Activated CD8-positive, alpha-beta memory T cell treated with anti-CD3 and anti-CD28 coated beads for 1 hour (primary cell): ENCODE results near the gene LZTR1.

ENCODE experiments used
- DNase-seq, 2 donors: peaks; one replicate each; pipeline ENCODE4 v3.0.0-alpha.2; 2020; ENCODE audit warnings: low read depth in 1 of 2; ENCODE audit errors: extremely low read depth in 1 of 2

Gene LZTR1

GRCh38 chr22:21012446-21013407, 30.6 kb downstream of the LZTR1 start:
- no peak for DNase-seq

GRCh38 chr22:21013657-21014201, 31.6 kb downstream of the LZTR1 start:
- no peak for DNase-seq

DNA sequence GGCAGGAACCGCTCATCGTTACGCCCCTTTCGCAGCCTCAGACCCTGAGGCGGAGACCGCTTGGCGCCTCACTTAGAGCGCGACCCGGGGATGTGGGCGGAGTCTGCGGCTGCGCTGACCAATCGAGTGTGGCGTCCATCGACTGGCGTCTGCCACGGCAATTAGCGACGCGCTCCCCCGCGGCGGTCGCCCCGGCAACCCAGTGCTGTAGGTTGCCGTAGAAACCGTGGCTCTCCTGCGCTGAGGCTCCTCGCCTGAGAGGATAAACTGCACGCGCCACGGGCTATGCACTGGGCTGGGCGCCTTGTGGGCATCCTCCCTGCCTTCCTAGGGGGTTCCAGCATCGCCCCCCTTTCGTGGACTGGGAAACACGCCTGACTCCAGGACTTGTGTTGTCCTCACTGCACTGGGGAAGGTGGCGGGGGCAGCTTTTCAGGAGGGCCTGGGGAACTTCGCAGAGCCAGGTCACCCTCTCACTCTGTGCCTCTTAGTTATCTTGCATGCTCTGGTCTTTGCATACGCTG, 32.2 kb downstream of the LZTR1 start:
- DNase-seq: peak; percentile 62 to 73

DNA sequence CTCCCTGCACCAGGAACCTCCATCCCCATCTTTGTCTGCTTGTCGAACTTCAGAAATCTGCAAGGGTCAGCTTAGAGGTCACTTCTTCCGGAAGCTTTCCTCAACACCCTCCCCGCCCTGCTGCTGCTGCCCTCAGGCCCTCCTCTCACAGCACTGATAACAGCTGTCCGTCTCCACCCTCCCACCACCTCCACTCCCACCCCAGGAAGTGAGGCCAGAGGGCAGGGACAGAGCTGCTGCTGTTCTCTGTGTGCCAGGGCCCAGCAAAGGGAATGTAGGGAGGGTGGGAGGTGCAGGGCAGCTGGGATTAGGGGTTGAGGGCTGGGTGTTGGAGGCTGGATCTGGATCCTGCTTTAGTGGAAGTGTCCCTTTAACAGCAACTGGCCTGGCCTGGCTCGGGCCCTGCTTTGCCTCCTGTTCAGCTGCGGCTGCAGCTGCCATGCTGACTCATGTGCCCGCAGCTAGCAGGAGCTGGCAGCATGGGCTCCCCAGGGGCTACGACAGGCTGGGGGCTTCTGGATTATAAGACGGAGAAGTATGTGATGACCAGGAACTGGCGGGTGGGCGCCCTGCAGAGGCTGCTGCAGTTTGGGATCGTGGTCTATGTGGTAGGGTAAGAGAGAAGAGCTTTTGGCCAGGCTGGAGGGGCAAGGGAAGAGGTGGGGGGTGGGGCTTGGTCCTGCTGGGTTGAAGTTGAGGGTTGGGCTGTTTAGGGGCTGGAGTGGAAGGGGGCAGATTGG, 32.8 kb downstream of the LZTR1 start, which contains the start of gene P2RX6:
Gene P2RX6, plus strand, starts transcription at position 440 of the 740 bp plus-strand sequence. Its CDS starts 10 bp downstream, at position 450.
- DNase-seq: no peak

DNA sequence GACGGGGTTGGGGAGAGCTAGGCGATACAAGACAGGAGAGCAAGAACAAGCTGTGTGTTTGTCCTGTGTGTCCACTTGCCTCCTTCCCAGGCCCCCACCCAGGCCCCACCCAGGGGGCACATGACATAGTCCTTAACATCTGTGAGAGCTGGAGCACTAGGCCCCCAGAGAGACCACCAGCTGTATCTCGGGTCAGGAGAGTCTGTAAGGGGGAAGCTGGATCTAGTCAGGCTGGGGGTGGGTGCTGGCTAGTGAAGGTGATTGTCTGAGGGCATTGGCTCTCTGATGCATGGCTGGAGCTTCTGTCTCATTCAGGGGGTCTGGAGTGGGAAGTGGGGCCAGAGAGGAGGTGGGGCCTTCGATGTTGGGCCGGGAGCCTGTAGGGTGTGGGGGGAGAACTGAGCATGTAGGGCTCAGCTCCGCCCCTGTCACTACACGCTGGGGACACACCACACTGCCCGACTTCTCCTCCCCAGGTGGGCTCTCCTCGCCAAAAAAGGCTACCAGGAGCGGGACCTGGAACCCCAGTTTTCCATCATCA, 33.4 kb downstream of the LZTR1 start:
- DNase-seq: no peak

GRCh38 chr22:21016644-21017420, 34.7 kb downstream of the LZTR1 start:
- no peak for DNase-seq

DNA sequence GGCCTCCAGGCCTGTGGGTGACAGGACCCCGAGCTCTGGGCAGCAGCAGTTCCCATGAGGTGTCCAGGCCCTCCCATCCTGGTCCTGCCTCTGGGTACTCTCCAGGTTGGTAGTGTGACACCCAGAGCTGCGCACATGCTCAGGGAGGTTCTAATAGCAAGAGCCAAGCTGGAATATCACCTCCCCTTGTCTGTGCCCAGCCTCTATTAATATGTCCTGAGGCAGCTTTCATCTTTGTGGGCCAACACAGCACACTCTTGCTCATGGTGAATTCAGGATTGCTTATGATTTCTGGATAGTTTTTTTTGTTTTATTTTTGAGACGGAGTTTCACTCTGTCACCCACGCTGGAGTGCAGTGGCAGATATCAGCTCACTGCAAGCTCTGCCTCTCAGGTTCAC, 36.2 kb downstream of the LZTR1 start:
- DNase-seq: no peak

DNA sequence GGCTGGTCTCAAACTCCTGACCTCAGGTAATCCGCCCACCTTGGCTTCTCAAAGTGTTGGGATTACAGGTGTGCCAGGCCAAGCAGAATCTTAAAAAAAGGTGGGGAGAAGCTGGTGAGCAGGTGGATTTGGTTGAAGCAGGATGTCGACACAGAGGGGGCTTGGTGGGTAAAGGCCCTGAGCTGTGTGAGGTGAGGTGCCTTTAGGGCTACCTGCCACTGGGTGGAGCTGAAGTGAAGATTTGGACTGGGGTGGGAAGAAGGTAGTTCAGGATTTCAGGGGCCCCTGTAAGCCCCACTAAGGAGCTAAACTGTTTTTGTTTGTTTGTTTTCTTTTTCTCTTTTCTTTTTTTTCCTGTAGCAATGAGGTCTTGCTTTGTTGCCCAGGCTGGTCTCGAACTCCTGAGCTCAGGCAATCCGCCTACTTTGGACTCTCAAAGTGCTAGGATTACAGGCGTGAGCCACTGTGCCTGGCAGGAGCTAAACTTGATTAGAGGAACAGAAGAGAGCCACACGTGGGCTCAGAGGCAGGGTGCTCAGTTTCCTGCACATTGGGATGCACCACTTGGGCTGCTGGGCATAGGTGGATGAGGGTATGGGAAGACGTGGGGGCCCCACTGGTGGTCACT, 38.8 kb downstream of the LZTR1 start:
- no peak for DNase-seq

DNA sequence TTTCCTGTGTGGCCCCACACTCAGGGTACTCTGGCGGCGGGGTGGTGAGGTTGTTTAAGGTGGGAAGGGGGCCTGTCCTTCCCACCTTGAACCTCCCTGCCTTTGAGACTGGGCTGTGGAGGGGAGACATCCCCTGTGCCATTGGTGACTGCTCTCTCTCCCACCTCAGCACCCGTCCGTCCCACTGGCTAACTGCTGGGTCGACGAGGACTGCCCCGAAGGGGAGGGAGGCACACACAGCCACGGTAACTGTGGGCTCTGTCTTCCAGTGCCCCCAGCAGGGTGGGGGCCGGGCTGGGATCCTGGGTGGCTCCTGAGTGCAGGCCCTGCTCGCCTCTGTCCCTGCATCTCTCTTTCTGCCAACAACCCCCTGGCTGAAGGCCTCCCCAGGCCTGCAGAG, 40.4 kb downstream of the LZTR1 start:
- DNase-seq: no peak

DNA sequence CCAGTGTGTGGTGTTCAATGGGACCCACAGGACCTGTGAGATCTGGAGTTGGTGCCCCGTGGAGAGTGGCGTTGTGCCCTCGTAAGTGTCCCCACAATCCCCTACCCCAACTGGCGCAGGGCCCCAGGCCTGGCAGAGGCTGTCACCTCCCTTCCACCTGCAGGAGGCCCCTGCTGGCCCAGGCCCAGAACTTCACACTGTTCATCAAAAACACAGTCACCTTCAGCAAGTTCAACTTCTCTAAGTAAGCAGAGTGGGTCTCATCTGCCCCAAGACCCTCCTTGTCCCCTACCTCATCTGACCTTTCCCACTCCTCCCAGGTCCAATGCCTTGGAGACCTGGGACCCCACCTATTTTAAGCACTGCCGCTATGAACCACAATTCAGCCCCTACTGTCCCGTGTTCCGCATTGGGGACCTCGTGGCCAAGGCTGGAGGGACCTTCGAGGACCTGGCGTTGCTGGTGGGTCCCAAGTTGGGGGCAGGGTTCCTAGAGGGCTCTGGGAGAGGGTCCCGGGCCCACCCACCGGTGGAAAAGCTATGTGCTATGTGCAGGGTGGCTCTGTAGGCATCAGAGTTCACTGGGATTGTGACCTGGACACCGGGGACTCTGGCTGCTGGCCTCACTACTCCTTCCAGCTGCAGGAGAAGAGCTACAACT, 41.0 kb downstream of the LZTR1 start:
- DNase-seq: no peak

GRCh38 chr22:21025266-21025665, 43.2 kb downstream of the LZTR1 start:
- DNase-seq: no peak

DNA sequence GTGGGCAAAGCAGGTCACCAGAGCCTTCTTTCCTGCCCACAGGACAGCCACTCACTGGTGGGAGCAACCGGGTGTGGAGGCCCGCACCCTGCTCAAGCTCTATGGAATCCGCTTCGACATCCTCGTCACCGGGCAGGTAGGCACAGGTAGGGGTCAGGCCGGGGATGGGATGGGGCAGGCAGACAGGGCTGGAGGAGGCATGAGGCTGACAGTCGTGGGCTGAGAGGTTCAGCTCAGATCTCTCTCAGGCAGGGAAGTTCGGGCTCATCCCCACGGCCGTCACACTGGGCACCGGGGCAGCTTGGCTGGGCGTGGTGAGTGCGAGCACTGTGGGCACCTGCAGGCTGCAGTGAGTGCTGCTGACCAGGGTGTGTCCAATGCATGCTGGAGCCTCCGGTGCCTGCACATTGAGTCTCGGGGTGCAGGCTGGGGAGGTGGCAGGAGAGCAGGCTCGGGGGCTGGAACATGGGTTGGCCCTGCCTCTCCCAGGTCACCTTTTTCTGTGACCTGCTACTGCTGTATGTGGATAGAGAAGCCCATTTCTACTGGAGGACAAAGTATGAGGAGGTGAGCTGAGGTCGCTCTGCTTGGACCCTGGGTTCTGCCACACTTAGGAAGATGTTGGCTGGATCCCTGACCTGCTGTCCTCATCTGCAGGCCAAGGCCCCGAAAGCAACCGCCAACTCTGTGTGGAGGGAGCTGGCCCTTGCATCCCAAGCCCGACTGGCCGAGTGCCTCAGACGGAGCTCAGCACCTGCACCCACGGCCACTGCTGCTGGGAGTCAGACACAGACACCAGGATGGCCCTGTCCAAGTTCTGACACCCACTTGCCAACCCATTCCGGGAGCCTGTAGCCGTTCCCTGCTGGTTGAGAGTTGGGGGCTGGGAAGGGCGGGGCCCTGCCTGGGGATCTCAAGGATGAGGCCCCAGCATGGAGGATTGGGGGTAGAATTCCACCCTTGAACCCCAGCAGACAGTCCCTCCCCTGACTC, 44.0 kb downstream of the LZTR1 start:
- DNase-seq: no peak

DNA sequence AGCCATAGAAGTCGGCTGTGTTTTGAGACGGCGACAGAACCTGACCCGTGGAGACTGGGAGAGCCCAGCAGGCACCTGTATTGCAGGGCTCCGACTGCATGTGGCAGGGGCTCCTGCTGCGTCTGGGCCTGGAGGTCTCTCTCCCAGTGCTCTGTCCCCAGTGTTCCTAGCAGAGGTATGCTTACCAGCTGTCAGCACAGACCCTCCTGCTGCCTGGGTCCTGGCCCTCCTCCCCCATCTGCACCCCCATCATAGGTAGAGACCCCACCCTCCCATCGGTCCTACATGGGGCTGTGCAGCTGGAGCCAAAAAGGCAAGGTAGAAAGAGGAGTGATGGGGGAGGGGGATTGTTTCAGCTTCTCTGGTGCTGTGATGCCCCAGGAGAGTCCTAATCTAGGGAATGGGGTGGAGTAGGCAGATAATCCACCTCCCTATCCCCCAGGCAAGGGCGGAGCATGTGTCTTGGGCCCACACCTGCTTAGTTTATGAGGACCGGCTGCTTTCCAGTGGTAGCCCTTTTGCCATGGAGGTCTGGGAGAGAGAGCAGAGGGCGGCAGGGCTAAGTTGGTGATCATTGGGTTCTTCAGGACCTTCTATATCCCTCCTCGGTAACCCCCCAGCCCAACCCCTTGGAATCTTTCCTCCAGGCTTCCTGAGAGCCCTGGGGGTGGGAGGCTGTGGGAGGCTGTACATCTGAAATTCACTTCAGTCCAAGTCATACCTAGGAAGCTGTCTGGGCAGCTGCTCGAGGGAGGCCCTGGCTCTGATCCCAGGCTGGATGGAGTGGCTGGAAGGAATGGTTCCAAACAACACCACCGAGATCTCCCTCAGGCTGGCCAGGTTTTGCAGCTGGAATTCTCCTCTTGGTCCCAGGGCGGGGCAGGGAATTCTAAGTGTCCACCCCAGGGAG, 44.9 kb downstream of the LZTR1 start:
- no peak for DNase-seq

- no peak for DNase-seq
These were observed 46.5 kb downstream of the LZTR1 start for GRCh38 chr22:21028277-21029251.

DNA sequence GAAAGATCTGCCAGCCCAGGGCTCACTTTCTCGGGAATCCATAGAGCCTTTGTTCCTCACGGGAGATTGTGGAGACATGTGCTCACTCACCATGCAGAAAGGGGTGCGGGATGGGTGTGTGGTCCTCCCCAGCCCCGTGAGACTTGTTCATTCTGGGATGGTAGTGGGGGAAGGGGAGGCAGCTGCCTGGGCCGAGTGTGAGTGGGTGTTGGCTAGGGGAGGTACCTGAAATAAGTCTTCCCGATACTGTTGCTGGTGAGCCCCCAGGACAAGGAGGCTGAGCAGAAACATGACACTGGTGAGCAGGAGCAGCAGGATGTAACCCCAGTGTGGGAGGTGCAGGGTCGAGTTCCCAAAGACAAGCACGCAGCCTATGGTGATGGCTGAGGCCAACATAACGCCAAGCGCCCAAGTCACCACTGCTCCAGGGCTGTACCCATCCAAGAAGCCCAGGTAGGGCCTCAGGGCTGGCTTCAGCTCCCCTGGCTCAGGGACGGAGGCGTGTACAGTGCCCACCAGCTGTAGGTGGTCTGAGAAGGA, 47.5 kb downstream of the LZTR1 start:
- DNase-seq: no peak

DNA sequence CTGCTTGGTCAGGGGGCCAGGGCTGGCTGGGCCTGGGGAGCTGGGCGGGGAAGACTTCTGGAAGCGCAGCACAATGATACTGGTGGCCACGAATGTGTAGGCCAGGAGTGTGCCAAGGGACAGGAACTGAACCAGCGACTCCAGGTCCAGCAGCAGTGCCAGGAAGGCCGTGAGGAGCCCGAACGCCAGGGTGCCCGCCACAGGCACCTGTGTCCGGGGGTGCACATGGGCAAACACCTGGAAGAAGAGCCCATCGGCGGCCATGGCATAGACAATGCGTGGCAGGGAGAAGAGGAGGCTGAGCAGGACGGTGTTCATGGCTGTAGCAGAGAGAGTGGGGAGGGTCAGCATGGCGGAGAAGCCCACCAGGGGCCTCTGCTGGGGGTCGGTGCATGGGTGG, 47.9 kb downstream of the LZTR1 start:
- DNase-seq: no peak
